ENCODE data around the gene KDM6B. TPM values are rescaled to one million over a fixed set of nuclear protein-coding genes. Genes with fewer than 3 reads are reported as not detected.

The KDM6B gene
- total RNA-seq, 6 experiments from 2014 or later, result 6.1 to 12.8 (median 10.9) TPM

- H3K4me3 ChIP-seq, result peak overlapping the region in 1 of 3 donors; percentile 5
- intact Hi-C loops (cut with DNase I), result loop anchor here in 1 of 2 donors (5.0 kb wide), 1 partner anchor 34 kb away; no protein-coding TSS in a partner anchor
Measured at GRCh38 chr17:7851438-7852261, 17.6 kb downstream of the KDM6B start.

GRCh38 chr17:7852262-7852670 lies 18.2 kb downstream of the KDM6B start:
- H3K9me3 ChIP-seq, result no peaks in the 10 kb centered on the region
- peaks cover 0 to 52% (median 19%) of the 10 kb centered on the region in 4 donors for H3K36me3 ChIP-seq
- TF ChIP-seq POLR2A (IDR thresholded peaks at IDR 0.05) (no peak), CTCF (IDR thresholded peaks at IDR 0.05) (no peak)
- no peak overlapping the region for H3K27ac ChIP-seq
- H3K27me3 ChIP-seq, result no peaks in the 10 kb centered on the region
- H3K4me1 ChIP-seq, result peaks cover 0 to 15% (median 4%) of the 10 kb centered on the region in 4 donors
- DNase-seq (peak in 2 of 3 donors; percentile 36 to 60), ATAC-seq (no peak)
- H3K4me3 ChIP-seq, result no peak overlapping the region
- intact Hi-C loops (cut with DNase I), result loop anchor here in 1 of 2 donors (5.0 kb wide), 1 partner anchor 35 kb away; no protein-coding TSS in a partner anchor
- 76% methylated on average over 11 of the region's 20 CpGs for WGBS (ENCODE audit: insufficient coverage, low coverage, low lambda C conversion rate, missing lambda C conversion rate)

More at GRCh38 chr17:7851438-7852261, 17.6 kb downstream of the KDM6B start:
- DNase-seq (peak; percentile 91 to 92 (median 92)), ATAC-seq (peak; percentile 79 to 91 (median 83))
- WGBS (ENCODE audit: insufficient coverage, low coverage, low lambda C conversion rate, missing lambda C conversion rate), result 48% methylated on average over 9 of the region's 60 CpGs
- Histone ChIP-seq H3K4me1 (peaks cover 0 to 15% (median 4%) of the 10 kb centered on the region in 4 donors), H3K36me3 (peaks cover 0 to 53% (median 22%) of the 10 kb centered on the region in 4 donors), H3K27me3 (no peaks in the 10 kb centered on the region), H3K9me3 (no peaks in the 10 kb centered on the region), H3K27ac (no peak overlapping the region)
- peak; percentile 96 to 99 (median 97) for TF ChIP-seq CTCF (IDR thresholded peaks at IDR 0.05)
- TF ChIP-seq POLR2A (IDR thresholded peaks at IDR 0.05), result no peak

GRCh38 chr17:7852919-7853690 lies 19.1 kb downstream of the KDM6B start:
- Histone ChIP-seq H3K27me3 (no peaks in the 10 kb centered on the region), H3K36me3 (peaks cover 0 to 50% (median 19%) of the 10 kb centered on the region in 4 donors), H3K4me1 (peaks cover 0 to 15% (median 4%) of the 10 kb centered on the region in 4 donors), H3K9me3 (no peaks in the 10 kb centered on the region), H3K27ac (no peak overlapping the region), H3K4me3 (no peak overlapping the region)
- intact Hi-C loops (cut with DNase I), result loop anchor here in 1 of 2 donors (5.0 kb wide), 1 partner anchor 36 kb away; no protein-coding TSS in a partner anchor
- DNase-seq (peak in 2 of 3 donors; percentile 37 to 50), ATAC-seq (no peak)
- WGBS (ENCODE audit: insufficient coverage, low coverage, low lambda C conversion rate, missing lambda C conversion rate), result 94% methylated on average over 9 of the region's 51 CpGs
- TF ChIP-seq POLR2A (IDR thresholded peaks at IDR 0.05) (no peak), CTCF (IDR thresholded peaks at IDR 0.05) (no peak)

- 66% methylated on average over 12 of the region's 21 CpGs for WGBS (ENCODE audit: insufficient coverage, low coverage, low lambda C conversion rate, missing lambda C conversion rate)
- H3K4me3 ChIP-seq, result no peak overlapping the region
- ATAC-seq (no peak), DNase-seq (no peak)
- no peak for TF ChIP-seq CTCF (IDR thresholded peaks at IDR 0.05)
- no peak for TF ChIP-seq POLR2A (IDR thresholded peaks at IDR 0.05)
- no peaks in the 10 kb centered on the region for H3K27me3 ChIP-seq
- no peak overlapping the region for H3K27ac ChIP-seq
- peaks cover 0 to 18% (median 5%) of the 10 kb centered on the region in 4 donors for H3K4me1 ChIP-seq
- H3K36me3 ChIP-seq, result peaks cover 0 to 48% (median 19%) of the 10 kb centered on the region in 4 donors
- intact Hi-C loops (cut with DNase I), result loop anchor here in 1 of 2 donors (5.0 kb wide), 1 partner anchor 36 kb away; no protein-coding TSS in a partner anchor
- H3K9me3 ChIP-seq, result no peaks in the 10 kb centered on the region
Measured at GRCh38 chr17:7853691-7854038, 19.6 kb downstream of the KDM6B start.
